ENCODE results near the gene MAP3K2. TPM values are rescaled to one million over a fixed set of nuclear protein-coding genes. Genes with fewer than 3 reads are reported as not detected.

The MAP3K2 gene
- total RNA-seq, 1 donor from 2014 or later, result 62.2 TPM

GRCh38 chr2:127400533-127400896, 12.7 kb upstream of the MAP3K2 start:
- H3K9me3 Mint-ChIP-seq (ENCODE audit: unreplicated experiment), result peaks cover 2% of the 10 kb centered on the region
- Histone ChIP-seq H3K4me1 (ENCODE audit: insufficient read depth, low read length) (peaks cover 29% of the 10 kb centered on the region), H3K27ac (ENCODE audit: low read depth, low read length) (no peak overlapping the region), H4K20me1 (ENCODE audit: insufficient read depth, low read length) (no peaks in the 10 kb centered on the region), H3K9ac (ENCODE audit: low read length) (peak overlapping the region; percentile 19), H2AFZ (ENCODE audit: low read depth, low read length) (peak overlapping the region; percentile 53), H3K27me3 (ENCODE audit: insufficient read depth, low read length) (no peaks in the 10 kb centered on the region), H3K4me3 (ENCODE audit: insufficient read depth, low read depth, low read length) (no peak overlapping the region), H3K9me3 (ENCODE audit: insufficient read depth, low read depth, low read length) (no peaks in the 10 kb centered on the region), H3K36me3 (ENCODE audit: insufficient read depth, low read length) (no peaks in the 10 kb centered on the region), H3K4me2 (ENCODE audit: low read length) (peak overlapping the region; percentile 54), H3K79me2 (ENCODE audit: insufficient read depth, low read length) (no peaks in the 10 kb centered on the region)
- peak overlapping the region; percentile 56 for H3K27ac Mint-ChIP-seq (ENCODE audit: unreplicated experiment)
- DNase-seq (ENCODE audit: low read depth) (no peak), FAIRE-seq (no peak)
- no peak for TF ChIP-seq EZH2 (IDR thresholded peaks at IDR 0.05; ENCODE audit: insufficient read depth, low read length)
- TF ChIP-seq, protein P1, sequence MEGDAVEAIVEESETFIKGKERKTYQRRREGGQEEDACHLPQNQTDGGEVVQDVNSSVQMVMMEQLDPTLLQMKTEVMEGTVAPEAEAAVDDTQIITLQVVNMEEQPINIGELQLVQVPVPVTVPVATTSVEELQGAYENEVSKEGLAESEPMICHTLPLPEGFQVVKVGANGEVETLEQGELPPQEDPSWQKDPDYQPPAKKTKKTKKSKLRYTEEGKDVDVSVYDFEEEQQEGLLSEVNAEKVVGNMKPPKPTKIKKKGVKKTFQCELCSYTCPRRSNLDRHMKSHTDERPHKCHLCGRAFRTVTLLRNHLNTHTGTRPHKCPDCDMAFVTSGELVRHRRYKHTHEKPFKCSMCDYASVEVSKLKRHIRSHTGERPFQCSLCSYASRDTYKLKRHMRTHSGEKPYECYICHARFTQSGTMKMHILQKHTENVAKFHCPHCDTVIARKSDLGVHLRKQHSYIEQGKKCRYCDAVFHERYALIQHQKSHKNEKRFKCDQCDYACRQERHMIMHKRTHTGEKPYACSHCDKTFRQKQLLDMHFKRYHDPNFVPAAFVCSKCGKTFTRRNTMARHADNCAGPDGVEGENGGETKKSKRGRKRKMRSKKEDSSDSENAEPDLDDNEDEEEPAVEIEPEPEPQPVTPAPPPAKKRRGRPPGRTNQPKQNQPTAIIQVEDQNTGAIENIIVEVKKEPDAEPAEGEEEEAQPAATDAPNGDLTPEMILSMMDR (IDR thresholded peaks at IDR 0.05; ENCODE audit: insufficient read depth, low read depth, low read length), result no peak
- H3K27me3 Mint-ChIP-seq (ENCODE audit: low read depth, unreplicated experiment), result no peaks in the 10 kb centered on the region
- peaks cover 2% of the 10 kb centered on the region for H3K36me3 Mint-ChIP-seq (ENCODE audit: low read depth, unreplicated experiment)
- peaks cover 38% of the 10 kb centered on the region for H3K4me1 Mint-ChIP-seq (ENCODE audit: low read depth, unreplicated experiment)
- H3K4me3 Mint-ChIP-seq (ENCODE audit: unreplicated experiment), result peak overlapping the region; percentile 43

GRCh38 chr2:127398239-127398590, 10.4 kb upstream of the MAP3K2 start:
- H2AFZ ChIP-seq (ENCODE audit: low read depth, low read length), result peak overlapping the region; percentile 65
- no peak overlapping the region for H3K4me3 Mint-ChIP-seq (ENCODE audit: unreplicated experiment)
- no peaks in the 10 kb centered on the region for H3K27me3 ChIP-seq (ENCODE audit: insufficient read depth, low read length)
- H3K27ac Mint-ChIP-seq (ENCODE audit: unreplicated experiment), result peak overlapping the region; percentile 95
- H3K4me1 Mint-ChIP-seq (ENCODE audit: low read depth, unreplicated experiment), result peaks cover 34% of the 10 kb centered on the region
- no peaks in the 10 kb centered on the region for H3K27me3 Mint-ChIP-seq (ENCODE audit: low read depth, unreplicated experiment)
- H3K9me3 ChIP-seq (ENCODE audit: insufficient read depth, low read depth, low read length), result no peaks in the 10 kb centered on the region
- H3K27ac ChIP-seq (ENCODE audit: low read depth, low read length), result peak overlapping the region; percentile 52
- no peaks in the 10 kb centered on the region for H4K20me1 ChIP-seq (ENCODE audit: insufficient read depth, low read length)
- H3K9me3 Mint-ChIP-seq (ENCODE audit: unreplicated experiment), result peaks cover 4% of the 10 kb centered on the region
- DNase-seq (ENCODE audit: low read depth) (peak; percentile 90), FAIRE-seq (peak; percentile 81)
- H3K9ac ChIP-seq (ENCODE audit: low read length), result no peak overlapping the region
- peaks cover 29% of the 10 kb centered on the region for H3K4me1 ChIP-seq (ENCODE audit: insufficient read depth, low read length)
- H3K36me3 Mint-ChIP-seq (ENCODE audit: low read depth, unreplicated experiment), result peaks cover 4% of the 10 kb centered on the region
- no peaks in the 10 kb centered on the region for H3K36me3 ChIP-seq (ENCODE audit: insufficient read depth, low read length)
- TF ChIP-seq, protein P1 (IDR thresholded peaks at IDR 0.05; ENCODE audit: insufficient read depth, low read depth, low read length), result no peak
- TF ChIP-seq EZH2 (IDR thresholded peaks at IDR 0.05; ENCODE audit: insufficient read depth, low read length), result no peak
- H3K4me3 ChIP-seq (ENCODE audit: insufficient read depth, low read depth, low read length), result no peak overlapping the region
- H3K4me2 ChIP-seq (ENCODE audit: low read length), result peak overlapping the region; percentile 67
- H3K79me2 ChIP-seq (ENCODE audit: insufficient read depth, low read length), result no peaks in the 10 kb centered on the region

DNA sequence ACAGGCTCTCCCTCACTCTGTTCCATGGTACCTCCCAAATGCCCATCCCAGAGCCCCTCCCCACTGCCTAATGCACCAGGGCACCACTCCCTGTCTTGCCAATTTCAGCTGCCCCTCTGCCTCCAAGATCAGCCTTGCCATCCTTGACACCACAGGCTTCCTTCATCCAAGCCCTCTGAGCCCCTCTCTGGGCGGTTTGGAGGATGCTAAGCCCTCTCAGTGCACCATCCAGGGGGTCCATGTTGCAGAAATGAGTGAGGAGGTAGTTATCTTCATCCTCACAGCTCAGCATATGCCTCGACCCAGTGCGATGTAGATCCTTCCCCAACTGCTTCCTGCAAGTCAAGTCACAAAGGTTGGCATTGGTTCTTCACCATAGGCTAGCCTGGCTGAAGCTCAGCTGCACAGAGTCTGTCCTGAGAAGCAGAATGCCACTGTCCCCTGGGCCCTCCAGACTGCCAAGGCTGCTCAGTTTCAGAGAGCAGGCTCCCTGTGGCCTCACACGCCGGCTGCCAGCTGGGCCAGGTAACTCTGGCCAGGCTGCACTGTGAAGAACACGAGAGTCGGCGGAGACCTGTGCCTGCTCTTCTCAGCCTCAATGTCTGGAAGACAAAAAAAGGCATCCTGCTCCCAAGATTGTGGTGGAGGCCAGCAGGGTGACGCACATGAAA, 9.9 kb upstream of the MAP3K2 start:
- Histone ChIP-seq H4K20me1 (ENCODE audit: insufficient read depth, low read length) (no peaks in the 10 kb centered on the region), H2AFZ (ENCODE audit: low read depth, low read length) (peak overlapping the region; percentile 65), H3K4me2 (ENCODE audit: low read length) (peak overlapping the region; percentile 67), H3K79me2 (ENCODE audit: insufficient read depth, low read length) (no peaks in the 10 kb centered on the region), H3K4me3 (ENCODE audit: insufficient read depth, low read depth, low read length) (no peak overlapping the region), H3K9ac (ENCODE audit: low read length) (no peak overlapping the region), H3K27me3 (ENCODE audit: insufficient read depth, low read length) (no peaks in the 10 kb centered on the region), H3K27ac (ENCODE audit: low read depth, low read length) (peak overlapping the region; percentile 28), H3K36me3 (ENCODE audit: insufficient read depth, low read length) (no peaks in the 10 kb centered on the region), H3K9me3 (ENCODE audit: insufficient read depth, low read depth, low read length) (no peaks in the 10 kb centered on the region), H3K4me1 (ENCODE audit: insufficient read depth, low read length) (peaks cover 29% of the 10 kb centered on the region)
- Mint-ChIP-seq H3K27me3 (ENCODE audit: low read depth, unreplicated experiment) (no peaks in the 10 kb centered on the region), H3K36me3 (ENCODE audit: low read depth, unreplicated experiment) (peaks cover 4% of the 10 kb centered on the region), H3K4me3 (ENCODE audit: unreplicated experiment) (peak overlapping the region; percentile 68), H3K4me1 (ENCODE audit: low read depth, unreplicated experiment) (peaks cover 39% of the 10 kb centered on the region), H3K27ac (ENCODE audit: unreplicated experiment) (peak overlapping the region; percentile 95), H3K9me3 (ENCODE audit: unreplicated experiment) (peaks cover 4% of the 10 kb centered on the region)
- FAIRE-seq (no peak), DNase-seq (ENCODE audit: low read depth) (no peak)
- TF ChIP-seq, protein P1 (IDR thresholded peaks at IDR 0.05; ENCODE audit: insufficient read depth, low read depth, low read length), result no peak
- TF ChIP-seq EZH2 (IDR thresholded peaks at IDR 0.05; ENCODE audit: insufficient read depth, low read length), result no peak
